ENCODE data around the gene GATD1. TPM values are rescaled to one million over a fixed set of nuclear protein-coding genes. Genes with fewer than 3 reads are reported as not detected.

The GATD1 gene
- total RNA-seq, 1 donor from 2014 or later = 94.9 TPM

DNA sequence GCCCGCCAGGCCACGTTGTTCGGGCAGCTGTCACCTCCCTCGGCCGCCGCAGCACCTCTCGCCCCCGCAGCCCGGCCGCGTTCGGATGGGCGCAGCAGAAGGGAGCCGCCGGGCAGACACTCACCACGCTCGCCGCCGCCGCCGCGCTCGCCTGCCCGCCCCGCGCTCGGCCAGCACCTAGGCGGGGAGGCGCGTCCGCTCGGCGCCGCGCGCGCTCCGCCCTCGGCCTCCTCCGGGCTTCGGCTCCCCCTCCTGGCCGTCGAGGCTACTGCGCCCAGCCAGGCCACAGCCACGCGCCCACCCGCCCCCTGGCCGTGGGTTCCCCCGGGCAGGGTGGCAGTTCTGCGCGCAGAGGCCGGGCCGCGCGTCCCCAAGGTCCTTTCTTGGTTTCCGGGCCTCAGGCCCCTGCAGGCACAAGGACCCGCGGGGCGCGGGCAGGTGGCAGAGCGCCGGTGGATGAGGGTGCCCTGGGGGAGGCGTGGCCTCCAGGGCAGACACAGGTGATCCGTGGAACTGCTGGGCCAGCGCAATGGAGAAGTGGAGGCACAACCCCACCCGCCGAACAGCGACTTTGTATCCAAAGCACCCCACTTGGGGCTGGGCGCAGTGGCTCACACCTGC is 20.9 kb upstream of the GATD1 start, which contains the start of gene SLC25A22:
Gene SLC25A22 (minus strand): TSS at position 189 of the 621 bp plus-strand sequence. CDS start 3,275 bp downstream, outside the sequence.
- peak; percentile 89 for TF ChIP-seq CTCF (conservative IDR thresholded peaks at IDR 0.05)
- H3K27me3 Mint-ChIP-seq (ENCODE audit: low read depth) = no peaks in the 10 kb centered on the region
- H3K9me3 Mint-ChIP-seq = no peaks in the 10 kb centered on the region

GRCh38 chr11:797296-798092 is 20.2 kb upstream of the GATD1 start:
- H3K36me3 Mint-ChIP-seq (ENCODE audit: low read depth) = no peaks in the 10 kb centered on the region
- H3K4me3 Mint-ChIP-seq = peak overlapping the region; percentile 98
- H3K27ac Mint-ChIP-seq (ENCODE audit: unreplicated experiment) = peak overlapping the region; percentile 92
- no peaks in the 10 kb centered on the region for H3K27me3 Mint-ChIP-seq (ENCODE audit: low read depth)
- peaks cover 15% of the 10 kb centered on the region for H3K4me1 Mint-ChIP-seq
- no peak for TF ChIP-seq CTCF (conservative IDR thresholded peaks at IDR 0.05)
- H3K9me3 Mint-ChIP-seq = no peaks in the 10 kb centered on the region
- peak; percentile 61 for DNase-seq (ENCODE audit: low read depth, low spot score)

More for the DNA sequence above, 20.9 kb upstream of the GATD1 start, which contains the start of gene SLC25A22:
- no peaks in the 10 kb centered on the region for H3K36me3 Mint-ChIP-seq (ENCODE audit: low read depth)
- peak within 1 kb of the TSS; percentile 98 for H3K4me3 Mint-ChIP-seq
- DNase-seq (ENCODE audit: low read depth, low spot score) = peak; percentile 89
- peaks cover 15% of the 10 kb centered on the region for H3K4me1 Mint-ChIP-seq
- peak within 1 kb of the TSS; percentile 92 for H3K27ac Mint-ChIP-seq (ENCODE audit: unreplicated experiment)

DNA sequence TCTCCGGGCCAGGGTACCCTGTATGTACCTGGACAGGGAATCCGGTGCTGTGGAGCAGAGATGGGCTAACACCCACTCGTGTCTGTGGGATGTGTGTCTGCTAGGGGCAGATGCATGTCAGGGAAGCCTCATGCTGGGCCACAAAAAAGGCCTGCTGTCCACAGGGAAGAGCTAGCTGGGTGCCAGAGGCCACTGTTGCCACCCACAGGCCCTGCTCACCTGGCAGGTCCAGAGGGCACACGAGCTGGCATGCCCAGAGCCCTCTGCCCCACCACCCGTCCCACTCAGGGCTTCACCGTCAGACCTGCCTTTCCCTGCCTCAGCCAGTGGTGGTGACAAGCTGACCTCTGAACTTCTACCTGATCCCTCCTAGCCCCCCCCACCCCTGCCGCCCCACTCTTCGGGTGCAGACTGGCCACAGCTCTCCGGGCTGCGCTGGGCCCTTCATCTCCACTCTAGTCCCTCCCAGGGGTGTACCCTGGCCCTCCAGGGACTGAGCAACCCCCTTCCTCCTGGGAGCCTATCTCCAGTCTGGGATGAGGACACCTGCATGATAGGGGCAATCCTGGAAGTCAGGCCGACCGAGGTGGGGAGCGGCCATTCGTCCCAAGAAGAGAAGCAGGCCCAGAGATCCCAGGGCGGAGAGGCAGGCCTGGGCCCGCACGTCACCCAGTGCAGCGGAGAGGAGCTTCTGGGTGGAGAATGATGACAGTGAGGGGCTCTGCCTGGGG is 19.4 kb upstream of the GATD1 start:
- Mint-ChIP-seq H3K4me3 (peak overlapping the region; percentile 98), H3K36me3 (ENCODE audit: low read depth) (no peaks in the 10 kb centered on the region), H3K27ac (ENCODE audit: unreplicated experiment) (no peak overlapping the region), H3K9me3 (no peaks in the 10 kb centered on the region), H3K4me1 (peaks cover 15% of the 10 kb centered on the region), H3K27me3 (ENCODE audit: low read depth) (no peaks in the 10 kb centered on the region)
- no peak for DNase-seq (ENCODE audit: low read depth, low spot score)
- no peak for TF ChIP-seq CTCF (conservative IDR thresholded peaks at IDR 0.05)

DNA sequence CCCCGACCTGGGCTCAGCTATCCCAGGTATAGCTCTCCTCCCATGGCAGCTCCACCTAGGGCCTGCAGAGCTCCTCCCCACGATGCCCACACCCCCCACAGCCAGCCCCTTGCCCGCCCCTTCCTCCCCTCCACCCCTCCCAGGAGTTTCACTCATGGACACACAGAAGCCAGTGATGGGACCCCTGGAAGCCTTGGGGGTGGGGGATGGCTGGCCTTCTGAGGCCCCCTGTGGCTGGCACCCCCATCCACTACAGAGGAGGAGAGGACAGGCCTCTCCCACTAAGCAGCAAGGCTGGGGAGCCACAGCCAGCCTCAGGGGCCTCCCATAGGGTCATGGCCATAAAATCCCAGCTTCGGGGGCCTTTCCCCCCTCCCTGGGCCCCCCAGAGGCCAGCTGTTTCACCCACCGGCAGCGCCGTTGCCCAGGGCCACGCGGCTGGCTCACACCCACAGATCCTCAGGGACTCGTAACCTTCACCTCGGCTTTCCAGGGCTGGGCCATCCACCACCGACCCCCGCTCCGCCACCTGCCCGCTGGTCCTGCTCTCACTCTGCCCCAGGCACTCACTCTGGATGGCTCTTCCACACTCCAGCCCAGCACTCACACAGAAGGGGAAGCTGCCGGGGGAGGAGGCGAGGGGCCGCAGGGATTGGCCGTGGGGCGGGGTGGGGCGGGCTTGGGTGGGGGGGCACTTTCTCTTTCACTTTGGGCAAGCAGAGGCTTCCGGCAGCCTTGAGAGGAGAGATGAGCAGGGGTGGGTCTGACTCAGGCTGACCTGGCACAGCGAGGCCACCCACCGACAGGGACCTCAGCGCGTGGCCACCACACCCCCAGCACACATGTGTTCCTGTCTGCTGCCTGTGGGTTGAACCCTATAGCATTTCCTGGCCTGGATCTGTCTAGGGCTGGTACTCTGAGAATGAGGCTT is 18.6 kb upstream of the GATD1 start:
- peak overlapping the region; percentile 98 for H3K4me3 Mint-ChIP-seq
- TF ChIP-seq CTCF (conservative IDR thresholded peaks at IDR 0.05) = no peak
- peaks cover 15% of the 10 kb centered on the region for H3K4me1 Mint-ChIP-seq
- no peak overlapping the region for H3K27ac Mint-ChIP-seq (ENCODE audit: unreplicated experiment)
- no peaks in the 10 kb centered on the region for H3K9me3 Mint-ChIP-seq
- DNase-seq (ENCODE audit: low read depth, low spot score) = no peak
- H3K36me3 Mint-ChIP-seq (ENCODE audit: low read depth) = no peaks in the 10 kb centered on the region
- no peaks in the 10 kb centered on the region for H3K27me3 Mint-ChIP-seq (ENCODE audit: low read depth)
